ENCODE results near the gene LCP1.
"Not testable (repeated sequence)": the region's sequence is repeated elsewhere in the genome, so short reads cannot be mapped to it uniquely, and the experiment has no call there.

LCP1 gene

GRCh38 chr13:46181840-46182490, at the start of gene LCP1:
LCP1 (minus strand) TSS chr13:46182177; CDS start chr13:46159662, 22,515 bp downstream.
- no peak for DNase-seq

GRCh38 chr13:46229251-46229650, 47.3 kb upstream of the LCP1 start:
- no peak for DNase-seq

- DNase-seq = not testable (repeated sequence)
Measured at GRCh38 chr13:46220234-46220633, 38.3 kb upstream of the LCP1 start.

- DNase-seq = not testable (repeated sequence)
Measured at GRCh38 chr13:46214741-46215140, 32.8 kb upstream of the LCP1 start.

- DNase-seq = no peak
Measured at GRCh38 chr13:46213242-46213641, 31.3 kb upstream of the LCP1 start.

- no peak for DNase-seq
Measured at GRCh38 chr13:46211483-46212351, 29.7 kb upstream of the LCP1 start, which contains the start of gene LRRC63. LRRC63 (plus strand) TSS chr13:46211928; CDS start chr13:46213035, 1,107 bp downstream.

- DNase-seq = no peak
Measured at GRCh38 chr13:46211116-46211482, 29.1 kb upstream of the LCP1 start.

- DNase-seq = no peak
Measured at GRCh38 chr13:46210362-46211083, 28.5 kb upstream of the LCP1 start.

- no peak for DNase-seq
Measured at GRCh38 chr13:46207828-46208227, 25.9 kb upstream of the LCP1 start.

GRCh38 chr13:46206143-46206542, 24.2 kb upstream of the LCP1 start:
- DNase-seq = no peak

- no peak for DNase-seq
Measured at GRCh38 chr13:46202966-46203365, 21.0 kb upstream of the LCP1 start.

GRCh38 chr13:46202188-46202795, 20.3 kb upstream of the LCP1 start:
- no peak for DNase-seq

- DNase-seq = no peak
Measured at GRCh38 chr13:46198696-46199193, 16.8 kb upstream of the LCP1 start.

- no peak for DNase-seq
Measured at GRCh38 chr13:46197299-46198048, 15.5 kb upstream of the LCP1 start.

- DNase-seq = no peak
Measured at GRCh38 chr13:46195016-46195415, 13.0 kb upstream of the LCP1 start.

GRCh38 chr13:46192412-46192811, 10.4 kb upstream of the LCP1 start:
- DNase-seq = no peak

GRCh38 chr13:46185634-46186033, 3.7 kb upstream of the LCP1 start:
- no peak for DNase-seq

- no peak for DNase-seq
Measured at GRCh38 chr13:46184277-46184699, 2.3 kb upstream of the LCP1 start.

- DNase-seq = no peak
Measured at GRCh38 chr13:46183018-46183946, 1.3 kb upstream of the LCP1 start.

- no peak for DNase-seq
Measured at GRCh38 chr13:46182491-46182877, 507 bp upstream of the LCP1 start.

GRCh38 chr13:46181377-46181839, 569 bp downstream of the LCP1 start:
- DNase-seq = no peak

Data from amniotic stem cell (primary cell).